ENCODE data around the gene UBAP2.
"Not testable (repeated sequence)": the region's sequence is repeated elsewhere in the genome, so short reads cannot be mapped to it uniquely, and the experiment has no call there.

UBAP2 gene

GRCh38 chr9:33972698-33973097 is 76.0 kb downstream of the UBAP2 start:
- no peak for DNase-seq

- DNase-seq: no peak
These were observed 84.5 kb downstream of the UBAP2 start for GRCh38 chr9:33964086-33964768.

- DNase-seq: not testable (repeated sequence)
These were observed 86.2 kb downstream of the UBAP2 start for GRCh38 chr9:33962468-33962867.

GRCh38 chr9:33959725-33960124 is 89.0 kb downstream of the UBAP2 start:
- DNase-seq: no peak

- DNase-seq: no peak
These were observed 92.1 kb downstream of the UBAP2 start for GRCh38 chr9:33956544-33956943.

- DNase-seq: no peak
These were observed 96.6 kb downstream of the UBAP2 start for GRCh38 chr9:33952066-33952465.

GRCh38 chr9:33950371-33950770 is 98.3 kb downstream of the UBAP2 start:
- no peak for DNase-seq

- DNase-seq: no peak
These were observed 101.7 kb downstream of the UBAP2 start for GRCh38 chr9:33946779-33947535.

- no peak for DNase-seq
These were observed 105.3 kb downstream of the UBAP2 start for GRCh38 chr9:33943389-33943788.

- no peak for DNase-seq
These were observed 106.1 kb downstream of the UBAP2 start for GRCh38 chr9:33942471-33943083.

GRCh38 chr9:33939924-33940874 is 108.5 kb downstream of the UBAP2 start:
- no peak for DNase-seq

GRCh38 chr9:33934188-33934878 is 114.4 kb downstream of the UBAP2 start:
- DNase-seq: no peak

GRCh38 chr9:33932078-33932807 is 116.4 kb downstream of the UBAP2 start:
- no peak for DNase-seq

- no peak for DNase-seq
These were observed 117.4 kb downstream of the UBAP2 start for GRCh38 chr9:33931326-33931725.

- DNase-seq: no peak
These were observed 121.0 kb downstream of the UBAP2 start for GRCh38 chr9:33927694-33928093.

- no peak for DNase-seq
These were observed 121.8 kb downstream of the UBAP2 start for GRCh38 chr9:33926746-33927485.

- no peak for DNase-seq
These were observed 123.5 kb downstream of the UBAP2 start for GRCh38 chr9:33924978-33925797.

- no peak for DNase-seq
These were observed 124.5 kb downstream of the UBAP2 start for GRCh38 chr9:33923998-33924701.

- DNase-seq: no peak
These were observed 125.6 kb downstream of the UBAP2 start for GRCh38 chr9:33923079-33923478.

Data from activated CD4-positive, alpha-beta T cell treated with anti-CD3 and anti-CD28 coated beads, Interleukin-2, amount 50 U/mL, for 4 hours (primary cell).